Embryonic facial prominence (tissue), 1 donor: ENCODE measurements around the gene RETREG3.
"Not testable (repeated sequence)": the region's sequence is repeated elsewhere in the genome, so short reads cannot be mapped to it uniquely, and the experiment has no call there.

Experiments
- DNase-seq: peaks from one replicate; pipeline ENCODE4 v3.0.0-alpha.2; 2016; ENCODE audit errors: extremely low spot score

RETREG3 gene

GRCh38 chr17:42609182-42609813, at the start of gene RETREG3, which contains the start of gene TUBG1:
Gene RETREG3, minus strand, starts transcription at chr17:42609374. Its CDS starts 50 bp downstream, at chr17:42609324.
Gene TUBG1, plus strand, starts transcription at chr17:42609683. Its CDS starts 55 bp downstream, at chr17:42609738.
- DNase-seq = peak; percentile 95

GRCh38 chr17:42657824-42658588, 48.8 kb upstream of the RETREG3 start:
- DNase-seq = no peak

- DNase-seq = no peak
Measured at GRCh38 chr17:42655528-42655927, 46.4 kb upstream of the RETREG3 start.

GRCh38 chr17:42653179-42654124, 44.3 kb upstream of the RETREG3 start:
- peak; percentile 69 for DNase-seq

GRCh38 chr17:42651392-42651791, 42.2 kb upstream of the RETREG3 start:
- DNase-seq = no peak

GRCh38 chr17:42647778-42648177, 38.6 kb upstream of the RETREG3 start:
- DNase-seq = no peak

GRCh38 chr17:42642336-42642735, 33.2 kb upstream of the RETREG3 start:
- no peak for DNase-seq

GRCh38 chr17:42640121-42640520, 30.9 kb upstream of the RETREG3 start:
- DNase-seq = no peak

GRCh38 chr17:42639525-42640113, 30.4 kb upstream of the RETREG3 start:
- no peak for DNase-seq

GRCh38 chr17:42632949-42633444, 23.8 kb upstream of the RETREG3 start:
- DNase-seq = no peak

- DNase-seq = no peak
Measured at GRCh38 chr17:42629411-42630009, 20.3 kb upstream of the RETREG3 start.

GRCh38 chr17:42627032-42627764, 18.0 kb upstream of the RETREG3 start:
- not testable (repeated sequence) for DNase-seq

GRCh38 chr17:42623732-42624596, 14.8 kb upstream of the RETREG3 start:
- no peak for DNase-seq

GRCh38 chr17:42623271-42623670, 14.1 kb upstream of the RETREG3 start:
- no peak for DNase-seq

GRCh38 chr17:42621987-42622386, 12.8 kb upstream of the RETREG3 start:
- DNase-seq = not testable (repeated sequence)

GRCh38 chr17:42618442-42619150, 9.4 kb upstream of the RETREG3 start:
- DNase-seq = no peak

- no peak for DNase-seq
Measured at GRCh38 chr17:42617956-42618431, 8.8 kb upstream of the RETREG3 start.

GRCh38 chr17:42613699-42614295, 4.6 kb upstream of the RETREG3 start:
- DNase-seq = no peak
